Sigmoid colon (tissue), 4 donors: ENCODE data around the gene RUNX1.

ENCODE experiments used
- EP300 ChIP-seq, 4 donors: sonication (generic); formaldehyde crosslinking; IDR thresholded peaks; one replicate each; pipeline ENCODE4 v1.6.1; 2017; ENCODE audit warnings: antibody characterized with exemption in 4 of 4
- POLR2A ChIP-seq, 2 donors: fragments of 450-650 bp; IDR thresholded peaks; one replicate each; pipeline ENCODE4 v1.6.1; 2016; ENCODE audit warnings: antibody characterized with exemption in 2 of 2, mild to moderate bottlenecking in 2 of 2, moderate library complexity in 2 of 2
- POLR2AphosphoS5 ChIP-seq, 4 donors: sonication (generic); formaldehyde crosslinking; IDR thresholded peaks; one replicate each; pipeline ENCODE4 v1.6.1; 2017; ENCODE audit warnings: antibody characterized with exemption in 4 of 4
- TF ChIP-seq, protein P1 (sequence below), 4 experiments: fragments of 450-650 bp in 3 of 4; fragments of 200-600 bp in 1 of 4; IDR thresholded peaks; one replicate each; pipeline ENCODE4 v1.5.1; 2016 to 2019; ENCODE audit warnings: antibody characterized with exemption in 4 of 4, mild to moderate bottlenecking in 3 of 4, moderate library complexity in 2 of 4

DNA sequence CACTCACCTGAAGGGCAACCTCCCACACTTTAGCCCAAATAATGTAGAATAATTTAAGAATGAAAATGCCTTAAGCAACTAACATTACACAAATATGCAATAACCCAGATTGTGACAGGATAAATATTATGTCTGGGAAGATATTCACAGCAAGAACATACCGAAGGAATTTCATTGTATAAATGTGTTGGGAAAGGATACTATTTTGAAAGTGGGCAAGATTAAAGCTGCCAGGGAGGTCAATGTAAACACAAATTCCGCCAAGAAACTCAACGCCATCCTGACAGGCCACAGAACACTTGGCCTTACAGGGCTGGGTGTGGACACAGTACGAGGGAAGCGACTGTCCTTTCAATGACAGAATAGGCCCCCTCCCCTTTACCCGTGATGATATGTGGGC is 173.3 kb downstream of the RUNX1 start:
- TF ChIP-seq, protein P1, sequence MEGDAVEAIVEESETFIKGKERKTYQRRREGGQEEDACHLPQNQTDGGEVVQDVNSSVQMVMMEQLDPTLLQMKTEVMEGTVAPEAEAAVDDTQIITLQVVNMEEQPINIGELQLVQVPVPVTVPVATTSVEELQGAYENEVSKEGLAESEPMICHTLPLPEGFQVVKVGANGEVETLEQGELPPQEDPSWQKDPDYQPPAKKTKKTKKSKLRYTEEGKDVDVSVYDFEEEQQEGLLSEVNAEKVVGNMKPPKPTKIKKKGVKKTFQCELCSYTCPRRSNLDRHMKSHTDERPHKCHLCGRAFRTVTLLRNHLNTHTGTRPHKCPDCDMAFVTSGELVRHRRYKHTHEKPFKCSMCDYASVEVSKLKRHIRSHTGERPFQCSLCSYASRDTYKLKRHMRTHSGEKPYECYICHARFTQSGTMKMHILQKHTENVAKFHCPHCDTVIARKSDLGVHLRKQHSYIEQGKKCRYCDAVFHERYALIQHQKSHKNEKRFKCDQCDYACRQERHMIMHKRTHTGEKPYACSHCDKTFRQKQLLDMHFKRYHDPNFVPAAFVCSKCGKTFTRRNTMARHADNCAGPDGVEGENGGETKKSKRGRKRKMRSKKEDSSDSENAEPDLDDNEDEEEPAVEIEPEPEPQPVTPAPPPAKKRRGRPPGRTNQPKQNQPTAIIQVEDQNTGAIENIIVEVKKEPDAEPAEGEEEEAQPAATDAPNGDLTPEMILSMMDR (IDR thresholded peaks at IDR 0.05): no peak
- TF ChIP-seq POLR2A (IDR thresholded peaks at IDR 0.05) (no peak), EP300 (IDR thresholded peaks at IDR 0.05) (no peak), POLR2AphosphoS5 (IDR thresholded peaks at IDR 0.05) (no peak)
